ENCODE data around the gene FOXP1.
"Not testable (repeated sequence)": the region's sequence is repeated elsewhere in the genome, so short reads cannot be mapped to it uniquely, and the experiment has no call there.

FOXP1 gene

GRCh38 chr3:71360180-71360579 is 223.3 kb downstream of the FOXP1 start:
- DNase-seq = no peak

- DNase-seq = no peak
Observed at GRCh38 chr3:71358243-71358642, 225.3 kb downstream of the FOXP1 start.

GRCh38 chr3:71356265-71356664 is 227.3 kb downstream of the FOXP1 start:
- DNase-seq = no peak

- no peak for DNase-seq
Observed at GRCh38 chr3:71355862-71356261, 227.7 kb downstream of the FOXP1 start.

- no peak for DNase-seq
Observed at GRCh38 chr3:71355037-71355436, 228.5 kb downstream of the FOXP1 start.

GRCh38 chr3:71351403-71352149 is 232.0 kb downstream of the FOXP1 start:
- DNase-seq = no peak

- no peak for DNase-seq
Observed at GRCh38 chr3:71350998-71351397, 232.5 kb downstream of the FOXP1 start.

- DNase-seq = no peak
Observed at GRCh38 chr3:71348831-71349230, 234.7 kb downstream of the FOXP1 start.

- no peak for DNase-seq
Observed at GRCh38 chr3:71348001-71348632, 235.4 kb downstream of the FOXP1 start.

- no peak for DNase-seq
Observed at GRCh38 chr3:71346061-71346460, 237.5 kb downstream of the FOXP1 start.

- DNase-seq = no peak
Observed at GRCh38 chr3:71345429-71346040, 238.0 kb downstream of the FOXP1 start.

GRCh38 chr3:71341721-71342120 is 241.8 kb downstream of the FOXP1 start:
- DNase-seq = no peak

GRCh38 chr3:71339049-71339448 is 244.5 kb downstream of the FOXP1 start:
- no peak for DNase-seq

GRCh38 chr3:71332813-71333212 is 250.7 kb downstream of the FOXP1 start:
- DNase-seq = no peak

- no peak for DNase-seq
Observed at GRCh38 chr3:71330909-71331308, 252.6 kb downstream of the FOXP1 start.

GRCh38 chr3:71330505-71330904 is 253.0 kb downstream of the FOXP1 start:
- DNase-seq = no peak

GRCh38 chr3:71329817-71330216 is 253.7 kb downstream of the FOXP1 start:
- DNase-seq = no peak

- DNase-seq = no peak
Observed at GRCh38 chr3:71328926-71329325, 254.6 kb downstream of the FOXP1 start.

- DNase-seq = no peak
Observed at GRCh38 chr3:71327936-71328335, 255.6 kb downstream of the FOXP1 start.

GRCh38 chr3:71325715-71326114 is 257.8 kb downstream of the FOXP1 start:
- DNase-seq = no peak

- not testable (repeated sequence) for DNase-seq
Observed at GRCh38 chr3:71324224-71324623, 259.3 kb downstream of the FOXP1 start.

GRCh38 chr3:71323558-71323957 is 260.0 kb downstream of the FOXP1 start:
- DNase-seq = no peak

GRCh38 chr3:71322154-71322553 is 261.4 kb downstream of the FOXP1 start:
- no peak for DNase-seq

GRCh38 chr3:71319771-71320170 is 263.8 kb downstream of the FOXP1 start:
- DNase-seq = no peak

Measured in islet precursor cell (in vitro differentiated cells).